OCI-LY3 (cell line): ENCODE data around the gene RASSF1.

Source experiments
- H2AFZ ChIP-seq: fragments of 200-600, 300-600 bp; shearing (Covaris generic); 2 replicates; pipeline ENCODE4 v1.6.0; 2014; ENCODE audit warnings: antibody characterized with exemption, low read depth, low read length
- H3K27ac ChIP-seq: fragments of 200-600, 300-600 bp; sonication (generic); 2 replicates; pipeline ENCODE4 v1.5.1; 2014; ENCODE audit warnings: mild to moderate bottlenecking, low read length, moderate library complexity, mixed read lengths
- H3K27me3 ChIP-seq: fragments of 200-600, 300-600 bp; sonication (generic); 2 replicates; pipeline ENCODE4 v1.6.1; 2014; ENCODE audit warnings: low read depth, low read length, mixed read lengths
- H3K36me3 ChIP-seq: fragments of 200-600, 300-600 bp; sonication (generic); replicated peaks from 2 replicates; pipeline ENCODE3; 2014; ENCODE audit warnings: low read depth, low read length, mixed read lengths
- H3K4me1 ChIP-seq: fragments of 300-600, 200-600 bp; sonication (generic); 2 replicates; pipeline ENCODE4 v1.6.1; 2014; ENCODE audit warnings: low read length, mixed read lengths
- H3K4me2 ChIP-seq: fragments of 200-600, 300-600 bp; sonication (generic); 2 replicates; pipeline ENCODE4 v1.6.1; 2014; ENCODE audit warnings: low read length, mixed read lengths
- H3K4me3 ChIP-seq: fragments of 300-600, 200-600 bp; sonication (generic); 2 replicates; pipeline ENCODE4 v1.5.1; 2014; ENCODE audit warnings: antibody characterized with exemption, mild to moderate bottlenecking, low read length, moderate library complexity
- H3K79me2 ChIP-seq: fragments of 300-600, 200-600 bp; shearing (Covaris generic); 2 replicates; pipeline ENCODE4 v1.6.1; 2014; ENCODE audit warnings: mild to moderate bottlenecking, low read length, mixed read lengths
- H3K9ac ChIP-seq: fragments of 300-600, 200-600 bp; shearing (Covaris generic); 2 replicates; pipeline ENCODE4 v1.6.0; 2014; ENCODE audit warnings: mild to moderate bottlenecking, low read length, moderate library complexity
- H3K9me3 ChIP-seq: fragments of 200-600, 300-600 bp; shearing (Covaris generic); 2 replicates; pipeline ENCODE4 v1.6.1; 2014; ENCODE audit warnings: low read length, mixed read lengths; ENCODE audit not compliant: insufficient read depth
- H4K20me1 ChIP-seq: fragments of 200-600, 300-600 bp; sonication (generic); 2 replicates; pipeline ENCODE4 v1.6.1; 2016; ENCODE audit warnings: low read length, mixed read lengths; ENCODE audit not compliant: insufficient read depth
- EZH2phosphoT487 ChIP-seq: fragments of 200-600 bp; shearing (Covaris generic); IDR thresholded peaks from 2 replicates; pipeline ENCODE4 v1.6.1; 2018; ENCODE audit warnings: antibody characterized with exemption, mixed run types, low read depth
- TF ChIP-seq, protein P1 (sequence below): fragments of 200-600, 300-600 bp; sonication (generic); IDR thresholded peaks from 2 replicates; pipeline ENCODE4 v1.5.1; 2014; ENCODE audit warnings: antibody characterized with exemption, low read length, low read depth

Gene RASSF1

DNA sequence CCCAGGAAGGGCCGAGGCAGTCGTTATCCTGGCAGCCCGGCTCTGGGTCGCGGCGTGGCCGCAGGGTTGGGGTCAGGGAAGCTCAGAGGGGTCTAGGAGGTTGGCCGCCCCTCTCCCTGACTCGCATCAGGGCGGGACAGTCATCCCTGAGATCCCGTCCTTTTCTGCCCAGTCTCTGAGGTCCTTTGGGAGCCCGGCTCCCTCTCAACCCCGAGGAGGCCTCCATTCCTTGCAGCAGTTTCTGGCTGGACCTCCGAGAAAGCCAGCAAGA lies 18.6 kb downstream of the RASSF1 start:
- no peaks in the 10 kb centered on the region for H3K9me3 ChIP-seq
- H2AFZ ChIP-seq, result no peak overlapping the region
- peaks cover 22% of the 10 kb centered on the region for H3K36me3 ChIP-seq
- peaks cover 27% of the 10 kb centered on the region for H3K79me2 ChIP-seq
- TF ChIP-seq, protein P1, sequence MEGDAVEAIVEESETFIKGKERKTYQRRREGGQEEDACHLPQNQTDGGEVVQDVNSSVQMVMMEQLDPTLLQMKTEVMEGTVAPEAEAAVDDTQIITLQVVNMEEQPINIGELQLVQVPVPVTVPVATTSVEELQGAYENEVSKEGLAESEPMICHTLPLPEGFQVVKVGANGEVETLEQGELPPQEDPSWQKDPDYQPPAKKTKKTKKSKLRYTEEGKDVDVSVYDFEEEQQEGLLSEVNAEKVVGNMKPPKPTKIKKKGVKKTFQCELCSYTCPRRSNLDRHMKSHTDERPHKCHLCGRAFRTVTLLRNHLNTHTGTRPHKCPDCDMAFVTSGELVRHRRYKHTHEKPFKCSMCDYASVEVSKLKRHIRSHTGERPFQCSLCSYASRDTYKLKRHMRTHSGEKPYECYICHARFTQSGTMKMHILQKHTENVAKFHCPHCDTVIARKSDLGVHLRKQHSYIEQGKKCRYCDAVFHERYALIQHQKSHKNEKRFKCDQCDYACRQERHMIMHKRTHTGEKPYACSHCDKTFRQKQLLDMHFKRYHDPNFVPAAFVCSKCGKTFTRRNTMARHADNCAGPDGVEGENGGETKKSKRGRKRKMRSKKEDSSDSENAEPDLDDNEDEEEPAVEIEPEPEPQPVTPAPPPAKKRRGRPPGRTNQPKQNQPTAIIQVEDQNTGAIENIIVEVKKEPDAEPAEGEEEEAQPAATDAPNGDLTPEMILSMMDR, result no peak
- TF ChIP-seq EZH2phosphoT487, result no peak
- H3K27ac ChIP-seq, result 0 out of 2 replicates have a peak overlapping the region, but pooled peaks have one; percentile 74
- H3K4me2 ChIP-seq, result peak overlapping the region; percentile 87
- H4K20me1 ChIP-seq, result no peaks in the 10 kb centered on the region
- peak overlapping the region; percentile 84 for H3K4me3 ChIP-seq
- H3K9ac ChIP-seq, result peak overlapping the region; percentile 86
- H3K27me3 ChIP-seq, result no peaks in the 10 kb centered on the region
- H3K4me1 ChIP-seq, result peaks cover 32% of the 10 kb centered on the region

DNA sequence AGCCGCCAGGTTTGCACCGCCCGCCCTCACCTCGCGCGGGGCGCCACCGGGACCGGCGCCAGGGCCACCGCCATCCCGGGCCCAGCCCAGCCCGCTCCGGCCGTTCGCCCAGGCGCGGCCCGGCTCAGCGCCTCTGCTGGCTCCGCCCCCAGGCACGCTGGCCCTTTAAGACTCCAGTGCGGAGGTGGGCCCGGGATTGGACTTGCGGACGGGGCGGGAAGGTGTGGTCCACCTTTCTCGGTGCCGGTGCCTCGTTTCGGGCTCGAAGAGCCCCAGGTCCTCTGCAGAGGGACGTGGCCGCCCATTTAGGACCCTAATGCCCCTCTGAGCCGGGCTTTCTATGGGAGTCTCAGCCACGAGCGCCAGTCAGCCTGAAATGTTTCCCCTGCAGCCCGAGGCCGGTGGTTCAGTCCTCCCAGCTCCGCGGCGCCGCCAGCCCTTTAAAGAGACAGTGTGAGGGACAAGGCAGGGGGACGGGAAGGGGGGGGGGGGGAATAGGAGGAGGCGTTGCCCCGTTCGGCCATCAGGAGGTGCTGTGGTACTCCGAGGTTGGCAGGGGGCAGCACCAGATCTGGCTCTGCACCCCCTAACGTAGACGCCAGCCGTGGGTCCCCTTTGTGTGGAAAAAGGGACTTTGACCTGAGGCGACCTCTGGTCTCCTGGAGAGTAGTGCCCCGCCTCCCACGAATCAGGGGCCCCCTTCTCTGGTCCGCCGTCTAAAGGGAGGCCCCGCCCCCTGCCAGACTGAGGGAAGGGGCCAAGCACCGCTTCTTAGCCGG lies 19.1 kb downstream of the RASSF1 start:
- H3K4me1 ChIP-seq, result peaks cover 31% of the 10 kb centered on the region
- TF ChIP-seq EZH2phosphoT487, result no peak
- TF ChIP-seq, protein P1, result peak; percentile 61
- H3K36me3 ChIP-seq, result peaks cover 24% of the 10 kb centered on the region
- H3K27ac ChIP-seq, result peak overlapping the region; percentile 74
- no peaks in the 10 kb centered on the region for H3K9me3 ChIP-seq
- H3K79me2 ChIP-seq, result peaks cover 23% of the 10 kb centered on the region
- peak overlapping the region; percentile 87 for H3K4me2 ChIP-seq
- peak overlapping the region; percentile 93 for H2AFZ ChIP-seq
- H4K20me1 ChIP-seq, result no peaks in the 10 kb centered on the region
- no peaks in the 10 kb centered on the region for H3K27me3 ChIP-seq
- peak overlapping the region; percentile 84 for H3K4me3 ChIP-seq
- H3K9ac ChIP-seq, result peak overlapping the region; percentile 86

- Histone ChIP-seq H3K4me3 (peak overlapping the region; percentile 84), H2AFZ (peak overlapping the region; percentile 93), H4K20me1 (no peaks in the 10 kb centered on the region), H3K79me2 (peaks cover 19% of the 10 kb centered on the region), H3K27me3 (no peaks in the 10 kb centered on the region), H3K4me2 (peak overlapping the region; percentile 87), H3K27ac (peak overlapping the region; percentile 74), H3K9ac (peak overlapping the region; percentile 86), H3K9me3 (no peaks in the 10 kb centered on the region), H3K36me3 (peaks cover 28% of the 10 kb centered on the region), H3K4me1 (peaks cover 31% of the 10 kb centered on the region)
- TF ChIP-seq, protein P1, result no peak
- TF ChIP-seq EZH2phosphoT487, result no peak
Measured at GRCh38 chr3:50320853-50321335, 19.7 kb downstream of the RASSF1 start.

DNA sequence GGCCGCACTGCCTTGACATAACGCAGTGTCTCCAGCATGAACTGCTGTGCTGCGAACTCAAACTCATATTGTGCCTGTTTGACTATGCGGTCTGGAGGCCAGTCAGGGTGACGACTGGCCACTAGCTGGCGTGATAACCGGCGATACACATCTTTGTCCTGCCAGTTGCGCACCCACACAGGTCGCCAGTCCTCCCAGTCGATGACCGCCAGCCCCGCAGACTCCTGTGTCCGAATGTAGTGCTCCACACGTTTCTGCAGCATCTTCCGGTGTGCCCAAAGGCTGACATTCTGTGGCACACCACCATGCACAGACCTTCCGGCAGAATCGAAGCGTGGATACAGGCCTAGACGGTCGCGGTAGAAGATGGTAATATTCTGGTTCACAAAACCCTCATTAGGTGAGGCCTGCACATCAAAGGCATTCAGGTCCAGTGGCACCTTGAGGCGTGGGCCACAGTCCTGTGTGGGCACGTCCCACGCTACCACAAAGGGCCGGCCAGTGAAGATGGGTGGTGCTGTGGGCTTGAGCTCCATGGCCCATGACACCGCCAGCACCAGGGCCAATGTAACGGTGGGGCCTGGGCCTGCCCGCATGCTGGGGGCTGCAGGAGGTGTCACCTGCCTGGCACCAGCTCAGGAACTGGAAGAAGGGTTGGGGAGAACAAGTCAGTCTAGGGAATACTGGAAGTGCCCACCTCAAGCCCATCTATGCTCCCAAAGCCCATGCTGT lies 20.6 kb downstream of the RASSF1 start:
- no peak overlapping the region for H3K27ac ChIP-seq
- peaks cover 19% of the 10 kb centered on the region for H3K79me2 ChIP-seq
- peak overlapping the region; percentile 87 for H3K4me2 ChIP-seq
- peaks cover 26% of the 10 kb centered on the region for H3K36me3 ChIP-seq
- peaks cover 31% of the 10 kb centered on the region for H3K4me1 ChIP-seq
- peak overlapping the region; percentile 84 for H3K4me3 ChIP-seq
- H2AFZ ChIP-seq, result no peak overlapping the region
- H3K27me3 ChIP-seq, result no peaks in the 10 kb centered on the region
- H3K9ac ChIP-seq, result peak overlapping the region; percentile 86
- TF ChIP-seq, protein P1, result no peak
- TF ChIP-seq EZH2phosphoT487, result no peak
- no peaks in the 10 kb centered on the region for H4K20me1 ChIP-seq
- no peaks in the 10 kb centered on the region for H3K9me3 ChIP-seq
